GM21515 (cell line): ENCODE results near the gene C20orf144.

Experiments used
- ATAC-seq: cut with Tn5 transposase; IDR thresholded peaks from one replicate; pipeline ENCODE4 v1.9.1; 2021; ENCODE audit not compliant: unreplicated experiment

The C20orf144 gene

GRCh38 chr20:33676121-33676520, 14.0 kb downstream of the C20orf144 start:
- no peak for ATAC-seq

- no peak for ATAC-seq
These were observed 14.8 kb downstream of the C20orf144 start for GRCh38 chr20:33676652-33677645.

- no peak for ATAC-seq
These were observed 16.0 kb downstream of the C20orf144 start for GRCh38 chr20:33677991-33678702.

GRCh38 chr20:33679758-33680485, 17.8 kb downstream of the C20orf144 start:
- ATAC-seq = peak; percentile 42

GRCh38 chr20:33680686-33681085, 18.6 kb downstream of the C20orf144 start:
- no peak for ATAC-seq

GRCh38 chr20:33681288-33681687, 19.2 kb downstream of the C20orf144 start:
- no peak for ATAC-seq

GRCh38 chr20:33681728-33682353, 19.7 kb downstream of the C20orf144 start:
- no peak for ATAC-seq

GRCh38 chr20:33684533-33685327, 22.6 kb downstream of the C20orf144 start:
- ATAC-seq = no peak

GRCh38 chr20:33685328-33686099, 23.4 kb downstream of the C20orf144 start:
- peak; percentile 40 for ATAC-seq

GRCh38 chr20:33686100-33686983, 24.2 kb downstream of the C20orf144 start, which contains the start of gene E2F1:
TSS of gene E2F1 (minus strand) at chr20:33686385. CDS start at chr20:33686264, 121 bp downstream.
- peak; percentile 77 for ATAC-seq

GRCh38 chr20:33686984-33687366, 24.8 kb downstream of the C20orf144 start:
- ATAC-seq = no peak

GRCh38 chr20:33687370-33687915, 25.3 kb downstream of the C20orf144 start:
- ATAC-seq = no peak

- ATAC-seq = no peak
These were observed 26.1 kb downstream of the C20orf144 start for GRCh38 chr20:33687993-33688937.

- no peak for ATAC-seq
These were observed 26.9 kb downstream of the C20orf144 start for GRCh38 chr20:33688938-33689424.

- ATAC-seq = no peak
These were observed 27.4 kb downstream of the C20orf144 start for GRCh38 chr20:33689493-33689892.

GRCh38 chr20:33689973-33690372, 27.8 kb downstream of the C20orf144 start:
- ATAC-seq = no peak

- ATAC-seq = no peak
These were observed 31.2 kb downstream of the C20orf144 start for GRCh38 chr20:33693289-33693688.
